Karpas-422 (cell line): ENCODE measurements around the gene CREB5. TPM values are rescaled to one million over a fixed set of nuclear protein-coding genes. Genes with fewer than 3 reads are reported as not detected.
A peak's percentile ranks its signal among the peaks of the same experiment; 100 is the strongest.

Experiments used
- DNase-seq: peaks from one replicate; pipeline ENCODE4 v3.0.0-alpha.2; 2015
- H2AFZ ChIP-seq: fragments of 200-600 bp; sonication (generic); 2 replicates; pipeline ENCODE4 v1.6.1; 2014; ENCODE audit warnings: antibody characterized with exemption, low read length, mixed read lengths
- H3K27ac ChIP-seq: fragments of 200-600 bp; sonication (generic); 2 replicates; pipeline ENCODE4 v1.5.1; 2014; ENCODE audit warnings: mild to moderate bottlenecking, low read length, moderate library complexity
- H3K27me3 ChIP-seq: fragments of 200-600 bp; sonication (generic); 2 replicates; pipeline ENCODE4 v1.6.1; 2014; ENCODE audit warnings: low read length, mixed read lengths
- H3K36me3 ChIP-seq: fragments of 200-600 bp; sonication (generic); 2 replicates; pipeline ENCODE4 v1.6.1; 2014; ENCODE audit warnings: low read length, mixed read lengths; ENCODE audit not compliant: insufficient read depth
- H3K4me1 ChIP-seq: fragments of 200-600 bp; sonication (generic); 2 replicates; pipeline ENCODE4 v1.6.1; 2014; ENCODE audit warnings: mild to moderate bottlenecking, low read length, mixed read lengths
- H3K4me2 ChIP-seq: fragments of 200-600 bp; sonication (generic); 2 replicates; pipeline ENCODE4 v1.6.1; 2014; ENCODE audit warnings: low read length, low read depth, mild to moderate bottlenecking; ENCODE audit not compliant: poor library complexity, severe bottlenecking
- H3K4me3 ChIP-seq: fragments of 200-600 bp; sonication (generic); 2 replicates; pipeline ENCODE4 v1.5.1; 2014; ENCODE audit warnings: mild to moderate bottlenecking, antibody characterized with exemption, low read length, mixed read lengths
- H3K79me2 ChIP-seq: fragments of 200-600 bp; sonication (generic); 2 replicates; pipeline ENCODE4 v1.6.1; 2014; ENCODE audit warnings: mild to moderate bottlenecking, low read length, mixed read lengths
- H3K9ac ChIP-seq: fragments of 200-600 bp; sonication (generic); 2 replicates; pipeline ENCODE4 v1.6.0; 2014; ENCODE audit warnings: low read length
- H3K9me2 ChIP-seq: fragments of 200-600 bp; sonication (generic), shearing (Covaris generic); replicated peaks from 2 replicates; pipeline ENCODE4 v1.6.0; 2014; ENCODE audit warnings: mild to moderate bottlenecking, low read length, moderate library complexity; ENCODE audit not compliant: insufficient read depth
- H3K9me3 ChIP-seq: fragments of 300-700, 200-600 bp; sonication (generic); 2 replicates; pipeline ENCODE4 v1.6.1; 2014; ENCODE audit warnings: low read length, mixed read lengths
- H4K20me1 ChIP-seq: fragments of 200-600 bp; sonication (generic); 2 replicates; pipeline ENCODE4 v1.6.1; 2014; ENCODE audit warnings: mild to moderate bottlenecking, antibody characterized with exemption, low read length, low read depth; ENCODE audit not compliant: insufficient read depth
- total RNA-seq: library from RNA; depleted of rRNA; stranded (reverse); fragments of >200 nt; shearing (Covaris generic); gene quantifications from 2 replicates; pipeline ENCODE4 v1.2.3, GENCODE V29; 2014; ENCODE audit warnings: low replicate concordance

Gene CREB5
- total RNA-seq, 1 experiment from 2014 or later = 52.1 TPM

DNA sequence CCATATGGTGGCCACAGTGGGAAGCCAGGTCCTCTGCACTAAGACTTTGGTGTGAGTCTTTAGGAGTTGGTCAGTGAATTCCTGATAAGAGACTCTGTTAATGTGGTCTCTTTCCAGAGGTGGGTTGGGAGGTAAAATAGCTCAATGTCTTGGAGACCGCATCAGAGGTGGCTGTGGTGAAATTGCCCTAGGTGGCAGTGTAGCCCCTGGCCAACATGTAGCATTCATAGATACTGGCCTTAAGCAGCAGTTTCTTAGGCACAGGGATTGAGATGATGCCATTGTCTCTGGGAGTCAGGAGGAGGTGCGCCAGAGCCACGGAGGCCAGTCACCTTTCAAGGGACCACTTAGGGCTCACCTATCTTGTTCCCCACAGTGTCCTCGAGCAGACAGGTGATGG lies 202.8 kb downstream of the CREB5 start:
- peaks cover 70% of the 10 kb centered on the region for H4K20me1 ChIP-seq
- DNase-seq = peak; percentile 44
- H3K27me3 ChIP-seq = no peaks in the 10 kb centered on the region
- no peak overlapping the region for H3K9ac ChIP-seq
- H2AFZ ChIP-seq = no peak overlapping the region
- H3K4me3 ChIP-seq = no peak overlapping the region
- H3K27ac ChIP-seq = no peak overlapping the region
- no peak overlapping the region for H3K4me2 ChIP-seq
- no peaks in the 10 kb centered on the region for H3K9me3 ChIP-seq
- no peaks in the 10 kb centered on the region for H3K79me2 ChIP-seq
- H3K9me2 ChIP-seq = no peaks in the 10 kb centered on the region
- H3K36me3 ChIP-seq = no peaks in the 10 kb centered on the region
- no peaks in the 10 kb centered on the region for H3K4me1 ChIP-seq

DNA sequence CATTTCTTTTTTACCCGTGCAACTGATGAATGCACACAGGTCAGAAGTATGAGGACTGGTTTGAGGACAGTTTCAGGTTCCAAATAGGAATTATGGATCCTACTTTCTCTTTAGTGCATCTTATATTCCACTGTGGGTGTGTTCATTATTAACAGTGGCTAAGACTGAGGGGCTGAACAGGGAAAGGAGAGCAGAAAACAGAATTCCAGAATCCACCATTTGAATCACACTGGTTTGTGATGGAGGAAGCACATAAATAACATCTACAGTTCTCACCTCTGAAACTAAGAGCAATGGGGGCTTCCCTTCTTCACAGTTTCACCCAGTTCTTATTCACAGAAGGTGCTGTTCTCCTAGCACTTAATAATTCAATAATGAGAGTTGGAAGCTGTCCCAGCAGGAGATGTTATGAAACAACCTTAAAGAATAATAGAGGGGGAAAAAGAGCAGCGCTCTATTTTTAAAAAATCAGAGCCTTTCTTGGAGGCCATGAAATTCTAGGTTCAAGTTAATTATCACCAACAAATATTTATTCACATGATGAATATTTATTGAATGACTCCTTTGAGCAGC lies 205.1 kb downstream of the CREB5 start:
- Histone ChIP-seq H3K36me3 (no peaks in the 10 kb centered on the region), H3K9ac (no peak overlapping the region), H3K27ac (no peak overlapping the region), H3K4me3 (no peak overlapping the region), H2AFZ (no peak overlapping the region), H4K20me1 (peaks cover 61% of the 10 kb centered on the region), H3K27me3 (no peaks in the 10 kb centered on the region), H3K9me3 (no peaks in the 10 kb centered on the region), H3K9me2 (no peaks in the 10 kb centered on the region), H3K4me2 (no peak overlapping the region), H3K4me1 (no peaks in the 10 kb centered on the region), H3K79me2 (no peaks in the 10 kb centered on the region)
- DNase-seq = no peak

DNA sequence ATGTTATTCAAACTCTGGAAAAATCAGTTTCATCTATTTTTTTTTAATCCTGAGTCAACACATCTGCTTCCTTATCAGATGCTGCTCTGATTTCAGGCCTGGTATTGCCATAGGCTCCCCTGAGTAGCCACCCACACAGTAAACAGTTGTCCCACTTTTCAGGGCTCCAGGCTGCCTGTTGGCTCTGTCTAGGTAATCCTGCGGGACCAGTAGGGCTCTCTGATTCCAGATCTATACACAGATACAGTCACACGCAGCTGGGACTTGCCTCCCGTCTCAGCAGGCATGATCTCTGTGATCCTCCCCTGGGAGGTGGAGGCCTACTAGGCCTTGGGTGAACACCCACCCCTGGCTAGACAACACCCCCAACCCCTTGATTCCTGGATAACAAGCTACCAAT lies 206.1 kb downstream of the CREB5 start:
- no peak overlapping the region for H3K4me2 ChIP-seq
- no peak overlapping the region for H3K4me3 ChIP-seq
- no peaks in the 10 kb centered on the region for H3K36me3 ChIP-seq
- H3K9me3 ChIP-seq = no peaks in the 10 kb centered on the region
- no peak overlapping the region for H2AFZ ChIP-seq
- H3K4me1 ChIP-seq = peaks cover 4% of the 10 kb centered on the region
- no peak overlapping the region for H3K9ac ChIP-seq
- DNase-seq = no peak
- no peaks in the 10 kb centered on the region for H3K27me3 ChIP-seq
- no peak overlapping the region for H3K27ac ChIP-seq
- peaks cover 60% of the 10 kb centered on the region for H4K20me1 ChIP-seq
- H3K79me2 ChIP-seq = no peaks in the 10 kb centered on the region
- no peaks in the 10 kb centered on the region for H3K9me2 ChIP-seq

DNA sequence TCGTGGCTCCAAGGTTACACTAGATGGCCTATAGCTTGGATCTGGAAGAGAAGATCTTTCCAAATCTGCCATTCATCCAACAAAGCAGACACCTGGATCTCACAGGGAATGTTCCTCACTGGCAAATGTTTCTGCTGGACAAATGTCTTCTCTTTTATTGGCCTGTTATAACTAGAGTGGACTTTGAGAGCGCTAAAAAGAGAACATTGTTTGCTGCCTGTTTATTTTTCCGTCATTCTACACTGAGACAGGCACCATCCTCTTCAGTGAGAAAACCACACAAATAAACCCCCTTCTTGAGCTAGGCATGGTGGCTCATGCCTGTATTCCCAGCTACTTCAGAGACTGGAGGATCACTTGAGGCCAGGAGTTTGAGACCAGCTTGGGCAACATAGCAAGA lies 206.9 kb downstream of the CREB5 start:
- Histone ChIP-seq H3K27ac (no peak overlapping the region), H3K4me1 (peaks cover 6% of the 10 kb centered on the region), H3K36me3 (no peaks in the 10 kb centered on the region), H4K20me1 (peaks cover 59% of the 10 kb centered on the region), H3K9me2 (no peaks in the 10 kb centered on the region), H3K4me2 (no peak overlapping the region), H3K9me3 (no peaks in the 10 kb centered on the region), H3K27me3 (no peaks in the 10 kb centered on the region), H3K79me2 (no peaks in the 10 kb centered on the region), H3K9ac (no peak overlapping the region), H2AFZ (no peak overlapping the region), H3K4me3 (no peak overlapping the region)
- DNase-seq = no peak

DNA sequence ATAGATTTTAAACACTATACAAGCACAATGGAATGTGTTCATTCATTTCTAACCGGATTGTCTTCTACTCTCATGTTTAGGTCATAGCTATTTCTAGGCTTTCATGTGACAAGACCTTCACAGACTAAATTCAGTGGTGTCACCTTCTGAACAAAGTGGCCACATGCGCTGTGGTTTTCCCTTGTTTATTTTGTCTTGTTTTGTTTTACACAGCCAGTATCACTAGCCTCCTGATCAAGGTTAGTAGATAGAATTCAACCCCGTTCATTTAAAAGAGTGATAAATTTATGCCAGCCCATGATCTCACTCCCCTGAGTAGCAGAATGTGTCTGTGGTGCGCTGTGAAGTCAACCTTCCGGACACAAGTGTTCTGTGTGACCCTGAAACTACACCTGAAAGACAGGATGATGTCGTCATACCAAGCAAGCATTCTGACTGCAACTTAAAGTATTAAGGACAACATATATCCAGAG lies 209.1 kb downstream of the CREB5 start:
- H3K9ac ChIP-seq = no peak overlapping the region
- no peak for DNase-seq
- no peaks in the 10 kb centered on the region for H3K27me3 ChIP-seq
- H3K9me2 ChIP-seq = no peaks in the 10 kb centered on the region
- no peaks in the 10 kb centered on the region for H3K9me3 ChIP-seq
- no peaks in the 10 kb centered on the region for H3K36me3 ChIP-seq
- H3K79me2 ChIP-seq = no peaks in the 10 kb centered on the region
- no peak overlapping the region for H2AFZ ChIP-seq
- H4K20me1 ChIP-seq = peaks cover 55% of the 10 kb centered on the region
- H3K4me2 ChIP-seq = no peak overlapping the region
- no peak overlapping the region for H3K4me3 ChIP-seq
- H3K27ac ChIP-seq = no peak overlapping the region
- peaks cover 9% of the 10 kb centered on the region for H3K4me1 ChIP-seq

DNA sequence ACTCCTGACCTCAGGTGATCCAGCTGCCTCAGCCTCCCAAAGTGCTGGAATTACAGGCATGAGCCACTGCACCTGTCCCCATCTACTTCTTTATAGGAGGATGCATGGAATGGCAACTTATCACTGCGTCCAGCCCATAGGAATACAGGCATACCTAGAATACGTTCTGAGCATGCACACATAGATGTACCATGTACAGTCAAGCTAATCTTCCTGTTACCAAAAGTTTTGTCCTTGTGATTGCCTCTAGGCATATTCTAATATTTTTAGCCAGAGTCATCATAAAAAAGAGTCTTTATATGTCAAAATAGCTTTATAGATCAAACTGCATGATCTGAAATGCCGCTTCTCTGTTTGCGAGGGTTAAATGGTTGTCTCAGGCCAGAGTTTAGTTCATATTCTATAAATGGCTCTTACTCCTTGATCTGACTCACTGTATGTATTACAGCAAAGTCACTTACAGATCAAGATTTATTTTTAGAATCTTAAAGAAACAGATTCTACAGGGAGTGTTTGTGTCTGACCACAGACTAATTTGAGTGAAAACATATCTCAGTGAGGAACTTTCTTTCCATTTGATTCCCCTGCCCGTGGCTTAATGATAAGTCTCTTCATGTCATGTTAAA lies 210.9 kb downstream of the CREB5 start:
- Histone ChIP-seq H3K79me2 (no peaks in the 10 kb centered on the region), H3K4me1 (peaks cover 23% of the 10 kb centered on the region), H3K9me2 (no peaks in the 10 kb centered on the region), H3K27ac (no peak overlapping the region), H3K9me3 (no peaks in the 10 kb centered on the region), H2AFZ (no peak overlapping the region), H3K4me2 (no peak overlapping the region), H3K36me3 (no peaks in the 10 kb centered on the region), H3K4me3 (no peak overlapping the region), H4K20me1 (peaks cover 58% of the 10 kb centered on the region), H3K9ac (no peak overlapping the region), H3K27me3 (no peaks in the 10 kb centered on the region)
- no peak for DNase-seq

DNA sequence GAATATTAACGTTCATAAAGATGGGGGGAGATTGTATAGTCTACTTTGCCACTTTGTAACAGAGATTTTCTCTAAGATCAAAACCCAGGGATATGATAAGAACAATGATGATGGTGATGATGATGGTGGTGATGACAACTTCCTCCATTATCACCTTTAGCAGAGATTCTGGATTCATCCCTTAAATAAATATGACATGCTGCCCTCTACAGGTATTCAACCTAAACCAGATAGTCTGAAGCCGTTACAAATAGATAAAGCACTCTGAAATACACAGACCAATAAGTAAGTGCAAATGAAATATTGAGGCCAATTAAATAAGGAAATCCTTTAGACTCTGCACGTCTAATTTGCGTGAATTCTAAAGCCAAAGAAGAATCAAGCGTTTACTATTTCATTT lies 211.5 kb downstream of the CREB5 start:
- Histone ChIP-seq H3K4me3 (no peak overlapping the region), H3K9me2 (no peaks in the 10 kb centered on the region), H2AFZ (no peak overlapping the region), H3K4me2 (no peak overlapping the region), H3K36me3 (no peaks in the 10 kb centered on the region), H3K27me3 (no peaks in the 10 kb centered on the region), H3K79me2 (no peaks in the 10 kb centered on the region), H3K4me1 (peaks cover 23% of the 10 kb centered on the region), H3K9ac (no peak overlapping the region), H3K27ac (no peak overlapping the region), H4K20me1 (peaks cover 59% of the 10 kb centered on the region), H3K9me3 (no peaks in the 10 kb centered on the region)
- peak; percentile 77 for DNase-seq

DNA sequence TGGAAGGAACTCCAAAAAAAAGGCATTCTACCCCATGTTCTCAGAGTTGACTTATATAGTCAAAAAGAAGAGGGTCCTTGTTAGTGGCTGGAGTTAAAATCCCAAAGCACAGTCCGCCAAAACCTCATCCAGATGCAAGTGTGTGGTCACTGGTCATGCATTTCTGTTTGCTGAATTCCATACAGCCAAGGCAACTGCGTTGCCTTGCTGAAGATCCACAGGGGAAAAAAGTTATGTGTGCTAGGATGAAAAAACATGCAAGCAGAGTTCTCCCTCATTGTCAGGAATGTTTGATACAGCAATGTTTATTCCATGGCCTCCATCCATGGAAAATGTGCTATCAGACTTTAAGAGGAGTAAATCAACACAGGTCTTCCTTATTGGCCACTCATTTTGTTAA lies 213.1 kb downstream of the CREB5 start:
- H3K9ac ChIP-seq = no peak overlapping the region
- H3K4me3 ChIP-seq = no peak overlapping the region
- H3K9me2 ChIP-seq = no peaks in the 10 kb centered on the region
- peaks cover 36% of the 10 kb centered on the region for H3K4me1 ChIP-seq
- H3K27ac ChIP-seq = no peak overlapping the region
- H4K20me1 ChIP-seq = peaks cover 63% of the 10 kb centered on the region
- no peaks in the 10 kb centered on the region for H3K36me3 ChIP-seq
- H3K9me3 ChIP-seq = no peaks in the 10 kb centered on the region
- H3K79me2 ChIP-seq = no peaks in the 10 kb centered on the region
- no peak overlapping the region for H3K4me2 ChIP-seq
- H3K27me3 ChIP-seq = no peaks in the 10 kb centered on the region
- H2AFZ ChIP-seq = no peak overlapping the region
- no peak for DNase-seq
